Measurements from ENCODE around the gene OR4K2. TPM values are rescaled to one million over a fixed set of nuclear protein-coding genes. Genes with fewer than 3 reads are reported as not detected.

Gene OR4K2
- polyA plus RNA-seq, 1 donor: not detected

Other genes starting within 250 kb of the OR4K2 start
- gene OR11H2, start 161.3 kb upstream of the OR4K2 start, polyA plus RNA-seq (ENCODE audit: insufficient read length): not detected
- gene OR4Q3, start 131.6 kb upstream of the OR4K2 start, polyA plus RNA-seq (ENCODE audit: insufficient read length): not detected
- gene OR4M1, start 101.6 kb upstream of the OR4K2 start, polyA plus RNA-seq (ENCODE audit: insufficient read length): not detected
- not detected for gene OR4N2, start 71.4 kb upstream of the OR4K2 start, polyA plus RNA-seq (ENCODE audit: insufficient read length)
- not detected for gene OR4K5, start 45.5 kb downstream of the OR4K2 start, polyA plus RNA-seq (ENCODE audit: insufficient read length)
- not detected for gene OR4K1, start 55.8 kb downstream of the OR4K2 start, polyA plus RNA-seq (ENCODE audit: insufficient read length)
- gene OR4K15, start 100.4 kb downstream of the OR4K2 start, polyA plus RNA-seq (ENCODE audit: insufficient read length): not detected
- not detected for gene OR4Q2, start 127.0 kb downstream of the OR4K2 start, polyA plus RNA-seq (ENCODE audit: insufficient read length)
- gene OR4K14, start 144.2 kb downstream of the OR4K2 start, polyA plus RNA-seq (ENCODE audit: insufficient read length): not detected
- 0.03 TPM for gene OR4K13, start 160.9 kb downstream of the OR4K2 start, polyA plus RNA-seq (ENCODE audit: insufficient read length)
- gene OR4L1, start 184.9 kb downstream of the OR4K2 start, polyA plus RNA-seq (ENCODE audit: insufficient read length): not detected
- gene OR4K17, start 235.6 kb downstream of the OR4K2 start, polyA plus RNA-seq (ENCODE audit: insufficient read length): 0.03 TPM

All from forelimb muscle (tissue), 1 donor.